ENCODE data around the gene SUPT6H.
"Not testable (repeated sequence)": the region's sequence is repeated elsewhere in the genome, so short reads cannot be mapped to it uniquely, and the experiment has no call there.

SUPT6H gene

DNA sequence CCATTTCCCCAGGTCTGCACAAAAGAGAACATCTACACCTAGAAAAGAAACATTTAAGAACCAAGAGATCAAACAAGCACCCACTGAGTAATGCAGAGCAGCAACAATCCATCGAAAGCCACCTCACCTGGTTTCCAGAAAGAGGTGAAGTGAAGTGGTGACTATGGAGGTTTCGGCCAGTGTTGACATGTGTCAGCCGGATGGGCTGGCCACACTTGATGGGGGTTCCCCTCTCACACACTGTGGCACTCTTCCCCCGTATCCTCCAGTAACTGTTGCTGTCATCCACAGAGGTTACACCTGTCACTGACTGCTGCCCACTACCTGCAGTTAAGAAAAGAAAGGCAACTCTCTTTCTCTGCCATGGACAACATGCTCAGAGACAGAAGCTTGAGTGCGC lies 6.8 kb upstream of the SUPT6H start:
- DNase-seq, result no peak

DNA sequence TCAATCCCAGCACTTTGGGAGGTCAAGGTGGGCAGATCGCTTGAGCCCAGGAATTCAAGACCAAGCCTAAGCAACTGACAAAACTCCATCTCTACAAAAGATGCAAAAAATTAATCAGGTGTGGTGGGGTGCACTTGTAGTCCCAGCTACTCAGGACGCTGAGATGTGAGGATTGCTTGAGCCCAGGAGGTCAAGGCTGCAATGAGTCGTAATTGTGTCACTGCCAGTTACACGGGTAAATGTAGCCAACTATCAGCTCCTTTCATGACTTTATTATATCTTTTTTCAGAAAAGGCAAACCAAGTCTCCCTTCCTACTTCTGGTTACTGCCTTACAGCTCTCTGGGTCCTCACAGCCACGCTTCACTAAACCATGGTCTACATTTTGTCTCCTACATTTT lies 4.2 kb upstream of the SUPT6H start:
- DNase-seq, result no peak

DNA sequence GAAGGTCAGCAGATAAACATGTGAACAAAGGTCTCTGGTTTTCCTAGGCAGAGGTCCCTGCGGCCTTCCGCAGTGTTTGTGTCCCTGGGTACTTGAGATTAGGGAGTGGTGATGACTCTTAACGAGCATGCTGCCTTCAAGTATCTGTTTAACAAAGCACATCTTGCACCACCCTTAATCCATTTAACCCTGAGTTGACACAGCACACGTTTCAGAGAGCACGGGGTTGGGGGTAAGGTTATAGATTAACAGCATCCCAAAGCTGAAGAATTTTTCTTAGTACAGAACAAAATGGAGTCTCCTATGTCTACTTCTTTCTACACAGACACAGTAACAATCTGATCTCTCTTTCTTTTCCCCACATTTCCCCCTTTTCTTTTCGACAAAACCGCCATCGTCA lies 3.7 kb upstream of the SUPT6H start:
- DNase-seq, result not testable (repeated sequence)

DNA sequence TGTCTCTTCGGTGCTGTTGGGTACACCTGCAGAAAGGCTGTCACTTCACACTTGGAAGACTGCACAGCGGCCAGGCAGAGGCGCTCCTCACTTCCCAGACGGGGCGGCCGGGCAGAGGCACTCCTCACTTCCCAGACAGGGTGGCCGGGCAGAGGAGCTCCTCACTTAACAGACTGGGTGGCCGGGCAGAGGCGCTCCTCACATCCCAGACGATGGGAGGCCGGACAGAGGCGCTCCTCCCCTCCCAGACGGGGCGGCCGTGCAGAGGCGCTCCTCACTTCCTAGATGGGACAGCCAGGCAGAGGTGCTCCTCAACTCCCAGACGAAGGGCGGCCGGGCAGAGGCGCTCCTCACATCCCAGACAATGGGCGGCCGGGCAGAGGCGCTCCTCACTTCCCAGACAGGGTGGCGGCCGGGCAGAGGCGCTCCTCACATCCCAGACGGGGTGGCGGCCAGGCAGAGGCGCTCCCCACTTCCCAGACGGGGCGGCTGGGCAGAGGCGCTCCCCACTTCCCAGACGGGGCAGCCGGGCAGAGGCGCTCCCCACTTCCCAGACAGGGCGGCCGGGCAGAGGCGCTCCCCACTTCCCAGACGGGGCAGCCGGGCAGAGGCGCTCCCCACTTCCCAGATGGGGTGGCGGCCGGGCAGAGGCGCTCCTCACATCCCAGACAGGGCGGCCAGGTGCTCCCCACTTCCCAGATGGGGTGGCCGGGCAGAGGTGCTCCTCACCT lies 3.1 kb upstream of the SUPT6H start:
- DNase-seq, result not testable (repeated sequence)

DNA sequence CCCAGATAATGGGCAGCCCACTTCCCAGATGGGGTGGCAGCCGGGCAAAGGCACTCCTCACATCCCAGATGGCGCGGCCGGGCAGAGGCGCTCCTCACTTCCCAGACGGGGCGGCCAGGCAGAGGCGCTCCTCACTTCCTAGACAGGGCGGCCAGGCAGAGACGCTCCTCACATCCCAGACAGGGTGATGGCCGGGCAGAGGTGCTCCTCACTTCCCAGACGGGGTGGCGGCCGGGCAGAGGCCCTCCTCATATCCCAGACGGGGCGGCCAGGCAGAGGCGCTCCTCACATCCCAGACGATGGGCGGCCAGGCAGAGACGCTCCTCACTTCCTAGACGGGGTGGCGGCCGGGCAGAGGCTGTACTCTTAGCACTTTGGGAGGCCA lies 2.5 kb upstream of the SUPT6H start:
- not testable (repeated sequence) for DNase-seq

DNA sequence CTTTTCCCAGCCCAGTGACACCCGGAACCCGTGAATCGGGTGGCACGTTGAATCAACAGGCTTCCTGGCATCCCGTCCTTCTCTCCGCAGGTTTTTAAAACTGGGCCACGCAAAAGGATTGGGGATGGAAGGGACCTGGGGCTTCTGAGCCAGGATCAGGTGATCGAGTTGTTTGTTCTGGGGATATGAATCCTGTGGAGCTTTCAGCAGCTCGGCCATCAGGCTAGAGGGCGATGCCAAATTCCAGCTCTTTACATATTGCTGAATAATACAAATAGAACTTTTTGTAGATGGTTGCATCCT lies 473 bp downstream of the SUPT6H start:
- DNase-seq, result no peak

DNA sequence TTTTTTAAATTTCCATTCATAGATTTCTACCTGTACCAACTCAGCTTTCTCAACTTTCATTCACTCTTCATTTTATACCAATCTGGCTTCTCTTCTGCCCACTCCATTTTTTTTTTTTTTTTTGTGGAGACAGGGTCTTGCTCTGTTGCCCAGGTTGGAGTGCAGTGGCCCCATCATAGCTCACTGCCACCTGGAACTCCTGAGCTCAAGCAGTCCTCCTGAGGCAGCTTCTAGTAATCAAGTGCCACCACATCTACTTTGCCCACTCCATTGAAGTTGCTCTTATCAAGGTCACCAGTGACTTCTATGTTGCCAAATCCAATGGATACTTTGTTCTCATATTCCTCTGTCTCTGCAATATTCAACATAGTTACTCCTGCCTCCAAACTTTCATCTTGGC lies 1.7 kb downstream of the SUPT6H start:
- DNase-seq, result no peak

DNA sequence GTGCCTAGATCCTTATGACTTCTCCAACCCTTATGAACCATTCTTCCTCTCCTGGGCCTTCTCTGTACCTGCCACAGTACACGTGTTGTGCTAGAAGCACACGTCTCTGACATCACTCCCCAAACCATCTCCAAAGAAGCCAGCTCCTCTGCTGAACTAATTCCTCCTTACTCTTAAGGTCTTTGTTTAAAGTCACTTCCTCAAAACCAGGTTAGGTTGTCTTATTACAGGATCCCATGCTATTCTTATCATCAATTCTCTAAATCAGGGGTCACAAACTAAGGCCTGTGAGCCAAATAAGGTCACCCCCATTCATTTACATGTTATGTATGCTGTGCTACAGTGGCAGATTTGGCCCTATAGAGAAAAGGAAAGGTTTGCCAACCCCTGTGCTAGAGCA lies 4.0 kb downstream of the SUPT6H start:
- no peak for DNase-seq

DNA sequence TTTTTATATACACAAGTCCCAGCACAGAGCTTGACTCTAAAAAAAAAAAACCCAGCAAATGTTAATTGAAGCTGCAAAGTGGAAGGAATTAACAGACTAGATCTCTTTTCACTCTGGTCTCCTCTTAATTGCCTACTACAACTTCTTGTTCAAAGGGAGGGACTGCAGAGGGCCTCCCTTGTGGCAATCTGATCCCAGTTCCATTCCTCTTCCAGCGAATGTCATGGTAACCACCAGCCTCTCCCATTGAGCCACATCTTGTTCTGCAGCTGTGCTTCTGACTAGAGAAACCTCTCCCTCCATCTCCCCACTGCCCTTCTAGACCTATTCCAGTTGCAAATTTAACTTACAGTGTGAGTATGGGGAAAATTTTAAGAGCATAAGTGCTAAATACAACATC lies 5.9 kb downstream of the SUPT6H start:
- DNase-seq, result no peak

DNA sequence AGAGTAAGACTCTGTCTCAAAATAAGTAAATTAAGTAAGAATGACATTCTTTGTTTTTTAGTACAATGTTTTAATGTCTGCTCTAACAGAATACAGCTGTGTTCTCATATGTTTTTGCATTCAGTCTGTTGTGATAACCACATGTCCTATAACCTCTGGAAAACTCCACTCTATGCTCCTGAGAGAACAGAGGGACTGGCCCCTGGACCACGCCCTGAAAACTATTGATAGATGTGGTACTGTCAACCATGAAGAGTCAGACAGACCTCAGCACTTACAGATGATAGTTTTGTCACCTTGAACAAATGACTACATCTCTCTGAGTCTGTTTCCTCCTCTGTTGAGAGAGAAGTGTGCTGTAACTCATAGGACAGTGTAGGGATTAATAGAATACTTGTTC lies 7.9 kb downstream of the SUPT6H start:
- no peak for DNase-seq

DNA sequence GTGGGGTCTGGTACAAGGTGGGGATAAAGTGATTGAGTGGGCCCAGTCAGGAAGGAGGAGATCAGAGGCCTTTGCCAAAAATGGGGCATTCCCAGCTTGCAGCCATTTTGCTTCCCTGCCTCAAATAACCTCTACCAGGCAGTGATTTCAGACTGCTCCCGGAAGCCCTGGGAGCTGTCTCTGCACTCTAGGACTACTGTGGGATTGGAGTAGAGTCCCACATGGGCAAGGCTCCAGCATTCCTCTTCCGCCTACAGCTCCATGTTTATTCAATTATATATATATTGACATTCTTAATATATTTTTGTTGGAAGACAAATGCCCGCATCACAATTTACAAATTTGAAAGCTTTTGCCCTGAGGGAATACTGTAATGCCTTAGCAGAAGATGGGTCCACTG lies 13.5 kb downstream of the SUPT6H start:
- DNase-seq, result no peak

DNA sequence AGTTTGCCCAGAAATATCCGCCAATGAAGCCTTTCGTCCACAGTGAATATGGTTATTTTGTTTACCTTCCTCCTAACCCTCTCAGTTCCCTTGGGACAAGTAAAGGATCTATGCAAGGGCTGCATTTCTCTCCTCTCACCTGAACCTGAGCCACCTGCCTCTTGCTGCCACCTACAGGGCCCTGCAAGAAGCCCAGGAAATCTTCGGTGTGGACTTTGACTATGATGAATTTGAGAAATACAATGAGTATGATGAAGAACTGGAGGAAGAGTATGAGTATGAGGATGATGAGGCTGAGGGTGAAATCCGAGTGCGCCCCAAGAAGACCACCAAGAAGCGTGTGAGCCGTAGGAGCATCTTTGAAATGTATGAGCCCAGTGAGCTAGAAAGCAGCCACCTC lies 14.0 kb downstream of the SUPT6H start:
- no peak for DNase-seq

DNA sequence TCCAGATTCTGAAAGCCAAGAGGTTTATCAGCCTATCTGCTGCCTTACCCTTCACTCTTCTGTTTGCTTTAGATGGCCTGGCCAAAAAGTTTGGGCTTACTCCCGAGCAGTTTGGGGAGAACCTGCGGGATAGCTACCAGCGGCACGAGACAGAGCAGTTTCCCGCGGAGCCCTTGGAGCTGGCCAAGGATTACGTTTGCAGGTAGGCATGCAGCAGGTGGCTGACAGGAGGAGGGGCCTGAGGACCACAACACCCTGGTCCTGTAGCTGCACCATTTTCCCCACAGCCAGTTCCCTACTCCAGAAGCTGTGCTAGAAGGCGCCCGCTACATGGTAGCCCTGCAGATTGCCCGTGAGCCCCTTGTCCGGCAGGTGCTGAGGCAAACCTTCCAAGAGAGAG lies 20.6 kb downstream of the SUPT6H start:
- no peak for DNase-seq

DNA sequence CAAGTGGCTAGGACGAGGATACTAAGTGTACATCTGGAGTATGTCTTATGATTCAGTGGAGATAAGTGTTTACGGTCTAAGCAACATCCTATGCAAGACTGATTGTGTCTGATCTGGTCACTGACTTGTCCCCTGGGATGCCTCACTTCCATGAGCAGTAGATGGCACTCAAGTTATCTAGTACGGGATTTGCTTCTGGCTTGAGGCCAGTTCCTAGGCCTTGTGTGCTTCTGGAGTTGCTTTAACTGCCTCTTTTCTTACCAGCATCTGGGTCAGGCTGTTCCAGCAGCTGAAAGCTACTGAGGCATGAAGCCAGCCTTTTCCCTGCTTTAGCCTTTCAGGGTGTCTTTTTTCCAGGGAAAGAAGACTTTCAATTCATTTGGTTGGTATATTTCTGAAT lies 23.0 kb downstream of the SUPT6H start:
- DNase-seq, result no peak

DNA sequence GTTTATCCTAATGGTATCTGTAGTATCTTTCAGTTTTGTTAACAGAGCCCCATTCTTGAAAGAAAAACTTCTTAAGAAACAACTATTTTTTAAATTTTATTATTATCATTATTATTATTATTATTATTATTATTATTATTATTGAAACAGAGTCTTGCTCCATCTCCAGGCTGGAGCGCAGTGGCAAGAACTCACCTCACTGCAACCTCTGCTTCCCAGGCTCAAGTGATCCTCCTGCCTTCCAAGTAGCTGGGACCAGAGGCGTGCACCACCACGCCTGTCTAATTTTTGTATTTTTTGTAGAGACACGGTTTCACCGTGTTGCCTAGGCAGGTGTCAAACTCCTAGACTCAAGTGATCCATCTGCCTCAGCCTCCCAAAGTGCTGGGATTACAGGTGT lies 23.4 kb downstream of the SUPT6H start:
- no peak for DNase-seq

DNA sequence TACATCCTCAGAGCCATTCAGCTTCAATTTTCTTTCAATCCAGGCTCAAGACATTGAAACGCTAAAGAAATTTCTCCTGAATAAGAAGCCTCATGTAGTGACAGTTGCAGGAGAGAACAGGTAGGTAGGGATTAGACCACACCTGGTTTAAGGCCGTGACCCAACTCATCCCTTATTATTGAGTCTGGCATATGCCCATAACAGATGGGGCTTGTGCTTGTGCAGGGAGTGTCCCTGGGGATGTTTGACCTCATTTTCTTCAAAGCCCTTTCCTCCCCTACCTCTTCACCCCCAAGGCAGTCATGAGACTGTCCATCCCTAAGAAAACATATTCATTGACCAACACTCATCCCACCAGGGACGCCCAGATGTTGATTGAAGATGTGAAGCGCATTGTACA lies 24.3 kb downstream of the SUPT6H start:
- no peak for DNase-seq

DNA sequence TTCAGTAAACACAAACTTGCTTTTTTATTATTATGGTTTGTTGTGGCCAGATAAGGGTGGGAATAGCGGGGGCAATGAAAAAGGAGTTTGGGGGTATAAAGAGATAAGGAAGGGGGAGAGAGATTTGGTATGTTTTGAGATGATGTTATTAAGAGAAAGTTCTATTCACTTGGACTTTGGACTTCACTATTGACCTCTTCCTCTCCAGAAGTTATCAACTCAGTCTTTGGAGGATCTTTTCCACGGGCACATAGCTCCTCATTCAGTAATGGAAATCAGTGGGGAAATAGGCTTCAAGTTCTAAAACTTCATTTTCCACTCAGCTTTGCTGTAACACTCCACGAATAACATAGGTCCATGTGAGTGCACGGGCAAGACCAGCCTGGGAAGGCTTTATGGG lies 26.5 kb downstream of the SUPT6H start:
- no peak for DNase-seq

DNA sequence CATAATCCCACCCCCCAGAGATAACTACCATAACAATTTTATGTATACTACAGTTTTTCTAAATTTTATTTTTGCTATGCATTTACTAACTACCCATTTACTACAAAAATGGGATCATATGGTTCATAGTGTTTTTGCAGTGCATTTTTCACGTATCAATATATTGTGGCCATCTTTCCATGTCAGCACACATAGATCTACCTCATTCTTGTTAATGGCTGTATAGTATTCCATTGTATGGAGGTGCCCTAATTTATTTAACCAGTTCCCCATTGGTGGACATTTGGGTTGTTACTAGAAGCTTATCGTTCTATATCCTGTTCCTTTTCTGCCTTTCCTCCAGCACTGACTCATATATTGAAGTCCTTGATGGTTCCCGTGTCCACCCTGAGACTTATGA lies 27.0 kb downstream of the SUPT6H start:
- DNase-seq, result no peak

DNA sequence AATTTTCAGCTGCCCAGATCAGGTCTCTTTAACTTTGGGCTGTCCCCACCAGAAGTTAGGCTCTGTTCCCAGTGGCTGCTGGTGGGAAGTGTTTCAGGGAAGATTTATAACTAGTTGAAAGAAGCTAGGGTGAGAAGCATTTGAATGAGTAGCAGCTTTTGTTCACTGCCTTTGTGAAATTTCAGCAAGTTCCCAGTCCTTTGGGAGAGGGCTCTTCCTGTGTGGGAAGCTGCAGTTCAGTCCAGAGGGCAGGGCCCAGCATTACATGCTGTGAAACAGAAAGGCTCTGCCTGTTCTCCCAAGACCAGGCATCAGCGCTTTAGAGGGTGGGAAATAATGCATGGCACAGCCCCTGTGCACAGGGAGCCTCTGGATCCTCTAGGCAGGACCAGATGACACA lies 31.9 kb downstream of the SUPT6H start:
- DNase-seq, result no peak

DNA sequence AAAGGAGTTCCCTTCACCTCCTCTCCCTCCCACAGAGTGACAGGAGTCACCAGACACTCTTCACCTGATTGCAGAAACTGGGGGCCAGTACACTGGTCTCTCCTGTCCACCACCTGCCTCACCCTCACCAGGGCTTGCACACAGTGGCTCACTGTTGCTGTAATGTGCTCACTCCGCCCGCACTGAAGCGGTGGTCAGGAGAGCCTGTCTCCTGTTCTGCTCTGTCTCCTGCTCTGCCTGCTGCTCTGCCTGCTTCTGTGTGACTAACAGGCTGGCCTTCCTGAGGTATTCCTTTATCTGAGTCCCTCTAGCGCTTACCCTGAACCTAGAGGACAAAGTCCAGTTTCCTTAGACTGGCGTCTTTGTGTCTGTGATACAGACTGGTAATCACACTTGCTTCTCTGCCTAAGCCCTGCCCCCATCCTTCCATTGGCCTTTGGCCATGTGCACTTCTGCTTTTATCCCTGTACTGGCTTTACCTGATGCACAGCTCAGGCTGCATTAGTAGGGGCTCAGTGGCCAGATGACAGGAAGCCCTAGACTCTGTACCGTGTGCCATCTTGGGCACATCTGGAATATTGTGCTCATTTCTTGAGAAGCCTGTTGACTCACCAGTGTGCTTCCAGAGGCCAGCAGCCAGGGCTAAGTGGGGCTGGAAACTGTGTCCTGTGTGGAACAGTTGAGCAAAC lies 36.4 kb downstream of the SUPT6H start:
- no peak for DNase-seq

DNA sequence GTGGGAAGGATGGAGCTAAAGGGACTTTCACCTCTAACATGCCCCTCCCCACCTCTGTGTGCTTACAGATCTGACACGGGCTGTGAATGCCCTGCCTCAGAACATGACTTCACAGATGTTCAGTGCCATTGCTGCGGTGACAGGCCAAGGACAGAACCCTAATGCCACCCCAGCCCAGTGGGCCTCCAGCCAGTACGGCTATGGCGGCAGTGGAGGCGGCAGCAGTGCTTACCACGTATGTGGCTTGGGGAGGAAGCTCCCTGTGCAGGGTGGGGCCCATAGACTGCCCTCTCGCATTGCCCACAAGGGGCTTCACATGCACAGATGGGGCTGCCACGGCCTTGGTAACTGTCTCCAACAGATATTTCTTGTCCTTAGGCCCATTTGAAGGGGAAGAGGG lies 38.3 kb downstream of the SUPT6H start:
- DNase-seq, result no peak

DNA sequence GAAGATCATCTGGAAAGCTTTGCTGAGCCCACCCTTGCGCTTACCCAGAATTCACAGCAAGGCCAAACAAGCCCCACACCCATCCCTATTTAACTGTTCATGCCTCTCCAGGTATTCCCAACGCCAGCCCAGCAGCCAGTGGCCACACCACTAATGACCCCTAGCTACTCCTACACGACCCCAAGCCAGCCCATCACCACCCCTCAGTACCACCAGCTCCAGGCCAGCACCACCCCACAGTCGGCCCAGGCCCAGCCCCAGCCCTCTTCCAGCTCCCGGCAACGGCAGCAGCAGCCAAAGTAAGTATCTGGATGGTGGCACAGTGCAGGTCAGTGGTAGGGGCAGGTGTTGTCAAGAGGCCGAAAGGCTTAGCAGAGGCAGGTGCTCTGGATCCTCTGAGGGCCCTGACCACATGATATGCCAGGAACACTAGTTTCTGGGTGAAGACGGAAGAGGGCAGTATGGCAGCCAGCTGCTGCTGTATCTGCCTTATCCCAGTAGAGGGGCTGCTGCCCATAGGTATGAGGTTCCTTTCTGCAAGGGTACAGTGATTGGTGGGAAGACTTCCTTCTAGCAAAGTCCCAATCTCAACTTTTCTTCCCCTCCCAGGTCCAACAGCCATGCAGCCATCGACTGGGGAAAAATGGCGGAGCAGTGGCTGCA lies 39.0 kb downstream of the SUPT6H start:
- no peak for DNase-seq

DNA sequence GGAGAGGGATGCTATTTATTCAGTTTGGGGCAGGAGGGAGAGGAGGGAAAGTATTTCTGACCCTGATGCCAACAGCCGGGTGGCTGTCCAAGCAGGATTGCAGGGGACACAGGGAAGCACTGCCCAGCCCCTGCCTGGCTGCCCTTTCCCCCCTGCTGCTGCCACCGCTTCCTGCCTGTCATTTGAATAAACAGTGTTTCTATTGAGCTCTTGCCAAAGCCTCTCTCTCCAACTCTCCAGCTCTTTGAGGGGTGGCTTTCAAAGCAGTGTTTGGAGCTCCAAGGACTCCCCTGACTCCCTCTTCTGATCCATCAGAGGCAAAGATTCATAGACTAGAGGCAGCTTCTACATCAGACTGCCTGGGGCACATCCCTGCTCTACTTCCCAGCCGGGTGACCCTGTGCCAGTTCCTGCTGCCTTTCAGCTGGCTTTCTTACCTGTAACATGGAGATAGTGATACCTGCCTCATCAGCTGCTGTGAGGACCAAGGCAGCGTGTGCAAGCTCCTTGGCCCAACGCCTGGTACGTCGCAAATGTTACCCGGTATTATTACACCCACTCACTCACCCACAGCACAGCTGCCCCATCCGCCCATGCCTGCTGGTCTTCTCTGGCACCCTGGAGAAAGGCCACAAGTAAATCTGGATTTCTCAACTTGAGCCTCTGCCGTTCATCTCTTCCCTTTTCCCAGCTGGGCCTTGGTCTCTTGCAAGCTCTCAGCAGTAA lies 40.2 kb downstream of the SUPT6H start:
- DNase-seq, result no peak

DNA sequence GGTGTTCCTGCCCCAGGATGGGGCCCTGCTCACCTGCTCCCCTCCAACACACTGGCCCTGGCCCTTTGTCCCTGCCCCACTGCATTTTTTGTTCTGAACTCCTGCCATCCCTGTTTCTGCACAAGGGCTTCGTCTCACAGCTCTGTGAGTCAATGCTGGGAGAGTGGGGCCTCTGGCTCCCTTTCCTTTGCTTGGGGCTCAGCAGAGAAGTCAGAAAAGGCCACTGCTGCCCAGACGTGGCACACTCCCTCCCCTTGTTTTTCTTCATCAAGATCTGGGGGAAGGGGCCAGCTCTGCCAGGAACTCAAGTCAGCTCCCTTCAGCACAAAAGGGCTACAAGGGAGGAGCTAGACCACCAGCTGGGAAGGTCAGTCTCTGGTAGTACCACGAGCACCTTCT lies 40.7 kb downstream of the SUPT6H start:
- no peak for DNase-seq
